A549 (cell line): Measurements from ENCODE around the gene NGRN. TPM values are rescaled to one million over a fixed set of nuclear protein-coding genes. Genes with fewer than 3 reads are reported as not detected.

Source experiments
- ATAC-seq, 2 experiments: fragments of 200-7000 bp in 1 of 2; fragments of >200 bp in 1 of 2; cut with Nextera tagmentation in 1 of 2; cut with Tn5 transposase in 1 of 2; 3 replicates each; pipeline versions ENCODE4 v1.8.0 to v1.9.1; 2018 to 2020; ENCODE audit warnings: mild to moderate bottlenecking in 1 of 2, moderate library complexity in 1 of 2
- CTCF ChIA-PET: fragments of 300-600 bp; sonication (Branson Sonifier 250); formaldehyde crosslinking; extraction: SDS; loops from one replicate; lab custom pipeline; 2021; ENCODE audit warnings: antibody characterized with exemption, inconsistent platforms; lab: Yijun Ruan, JAX
- POLR2A ChIA-PET: fragments of 350-600 bp; formaldehyde crosslinking; extraction: SDS; loops from one replicate; lab custom pipeline; 2021; ENCODE audit warnings: antibody characterized with exemption, inconsistent platforms; lab: Yijun Ruan, JAX
- DNase-seq, 2 experiments: peaks; one replicate each; pipeline versions ENCODE4 v3.0.0 to v3.0.0-alpha.2; 2011 to 2016; ENCODE audit warnings: low read depth in 1 of 2, low spot score in 1 of 2
- FAIRE-seq: peaks from 2 replicates; lab custom pipeline; 2011; peaks lifted over from hg19 to GRCh38; lab: Jason Lieb, UNC
- H3K27ac ChIP-seq, 2 experiments: fragments of >200 bp; sonication (Bioruptor Twin); formaldehyde crosslinking; 3 replicates each; pipeline ENCODE4 v1.5.1; 2016 to 2017
- H3K4me1 ChIP-seq: fragments of >200 bp; sonication (Bioruptor Twin); formaldehyde crosslinking; 3 replicates; pipeline ENCODE4 v1.6.1; 2016
- H3K4me2 ChIP-seq: fragments of >200 bp; sonication (Bioruptor Twin); formaldehyde crosslinking; 3 replicates; pipeline ENCODE4 v1.6.1; 2016
- H3K4me3 ChIP-seq: fragments of >200 bp; sonication (Bioruptor Twin); formaldehyde crosslinking; 3 replicates; pipeline ENCODE4 v1.5.1; 2016
- H3K9me3 ChIP-seq: fragments of >200 bp; sonication (Bioruptor Twin); formaldehyde crosslinking; 3 replicates; pipeline ENCODE4 v1.6.1; 2016
- ATOH8 ChIP-seq: fragments of 250-450 bp; sonication (Bioruptor Pico); IDR thresholded peaks from 2 replicates; pipeline ENCODE4 v1.5.0; 2020; ENCODE audit warnings: low read depth, mild to moderate bottlenecking, moderate library complexity
- BHLHE40 ChIP-seq: IDR thresholded peaks from 2 replicates; pipeline ENCODE4 v1.6.1; 2012; ENCODE audit warnings: low read depth, low read length, inconsistent platforms
- CBX2 ChIP-seq: fragments of 200-600 bp; sonication (generic); IDR thresholded peaks from 2 replicates; pipeline ENCODE4 v1.6.1; 2016; ENCODE audit warnings: low read depth, mild to moderate bottlenecking, borderline replicate concordance
- CBX8 ChIP-seq: fragments of 200-600 bp; sonication (generic); IDR thresholded peaks from 2 replicates; pipeline ENCODE4 v1.6.1; 2016
- CEBPB ChIP-seq, 2 experiments: fragments of >200 bp in 1 of 2; sonication (Bioruptor Twin) in 1 of 2; formaldehyde crosslinking in 1 of 2; IDR thresholded peaks; 2 replicates each; pipeline ENCODE4 v1.6.1; 2012 to 2016
- CTCF ChIP-seq: fragments of >200 bp; sonication (Bioruptor Twin); formaldehyde crosslinking; IDR thresholded peaks from 3 replicates; pipeline ENCODE4 v1.5.1; 2016
- E2F6 ChIP-seq: IDR thresholded peaks from 2 replicates; pipeline ENCODE4 v1.6.1; 2012; ENCODE audit warnings: low read depth, borderline replicate concordance
- EHF ChIP-seq: fragments of 250-450 bp; sonication (Bioruptor Pico); IDR thresholded peaks from 2 replicates; pipeline ENCODE4 v1.5.0; 2020; ENCODE audit warnings: mild to moderate bottlenecking
- EP300 ChIP-seq, 2 experiments: fragments of >200 bp; sonication (Bioruptor Twin); formaldehyde crosslinking; IDR thresholded peaks; 2 replicates in 1 of 2; 3 replicates in 1 of 2; pipeline ENCODE4 v1.6.1; 2016 to 2017
- ESRRA ChIP-seq: fragments of 150-350 bp; IDR thresholded peaks from 2 replicates; pipeline ENCODE4 v1.6.1; 2014; ENCODE audit warnings: mild to moderate bottlenecking, low read length, borderline replicate concordance
- FOSB ChIP-seq: fragments of 250-450 bp; sonication (Bioruptor Pico); IDR thresholded peaks from 2 replicates; pipeline ENCODE4 v1.5.0; 2020; ENCODE audit warnings: mild to moderate bottlenecking, moderate library complexity
- HEYL ChIP-seq: fragments of 250-450 bp; sonication (Bioruptor Pico); IDR thresholded peaks from 2 replicates; pipeline ENCODE4 v1.8.0; 2021; ENCODE audit warnings: mild to moderate bottlenecking, moderate library complexity
- HOXA7 ChIP-seq: fragments of 250-450 bp; sonication (Bioruptor Pico); IDR thresholded peaks from 2 replicates; pipeline ENCODE4 v1.5.0; 2020; ENCODE audit warnings: mild to moderate bottlenecking, moderate library complexity
- MAFK ChIP-seq: fragments of 450-650 bp; IDR thresholded peaks from 2 replicates; pipeline ENCODE4 v1.6.1; 2014; ENCODE audit not compliant: partially characterized antibody
- MAX ChIP-seq: IDR thresholded peaks from 2 replicates; pipeline ENCODE4 v1.6.1; 2012
- MAZ ChIP-seq: fragments of 150-350 bp; IDR thresholded peaks from 2 replicates; pipeline ENCODE4 v1.6.1; 2014; ENCODE audit warnings: antibody characterized with exemption, low read depth, low read length, borderline replicate concordance
- NPAS2 ChIP-seq: fragments of 250-450 bp; sonication (Bioruptor Pico); IDR thresholded peaks from 2 replicates; pipeline ENCODE4 v1.8.0; 2022; ENCODE audit warnings: mild to moderate bottlenecking, moderate library complexity, borderline replicate concordance
- PBX3 ChIP-seq: IDR thresholded peaks from 2 replicates; pipeline ENCODE4 v1.6.1; 2012
- PHF8 ChIP-seq: fragments of 200-600 bp; sonication (generic); IDR thresholded peaks from 2 replicates; pipeline ENCODE4 v1.6.1; 2016; ENCODE audit warnings: low read depth, mild to moderate bottlenecking, antibody characterized with exemption, moderate library complexity, borderline replicate concordance
- RAD21 ChIP-seq, 2 experiments: fragments of >200 bp in 1 of 2; sonication (Bioruptor Twin) in 1 of 2; formaldehyde crosslinking in 1 of 2; IDR thresholded peaks in 1 of 2; conservative IDR thresholded peaks in 1 of 2; 2 replicates in 1 of 2; 3 replicates in 1 of 2; pipeline ENCODE4 v1.6.1; 2012 to 2018; ENCODE audit warnings: inconsistent platforms in 1 of 2
- RCOR1 ChIP-seq: fragments of 150-350 bp; IDR thresholded peaks from 2 replicates; pipeline ENCODE4 v1.6.1; 2014; ENCODE audit warnings: antibody characterized with exemption, low read length, low read depth
- RNF2 ChIP-seq: fragments of 200-600 bp; sonication (generic); IDR thresholded peaks from 2 replicates; pipeline ENCODE4 v1.6.1; 2016; ENCODE audit warnings: low read depth, mild to moderate bottlenecking, antibody characterized with exemption, moderate library complexity, borderline replicate concordance
- TP53 ChIP-seq: fragments of 250-450 bp; sonication (Bioruptor Pico); IDR thresholded peaks from 2 replicates; pipeline ENCODE4 v1.5.0; 2021; ENCODE audit warnings: mild to moderate bottlenecking, moderate library complexity
- ZC3H11A ChIP-seq: fragments of 450-650 bp; IDR thresholded peaks from 2 replicates; pipeline ENCODE4 v1.6.1; 2014; ENCODE audit warnings: antibody characterized with exemption, mild to moderate bottlenecking
- ZFP36 ChIP-seq: fragments of 450-650 bp; IDR thresholded peaks from 2 replicates; pipeline ENCODE4 v1.6.1; 2014; ENCODE audit warnings: borderline replicate concordance; ENCODE audit not compliant: partially characterized antibody
- ZSCAN20 ChIP-seq: fragments of 250-450 bp; sonication (Bioruptor Pico); IDR thresholded peaks from 2 replicates; pipeline ENCODE4 v1.8.0; 2022; ENCODE audit warnings: mild to moderate bottlenecking, moderate library complexity
- WGBS: methylation state at CpG from one replicate; pipeline ENCODE4 v1.1.6; 2017; ENCODE audit errors: missing lambda C conversion rate; 5-methylcytosine and 5-hydroxymethylcytosine counted together
- polyA plus RNA-seq, 4 experiments: library from polyadenylated mRNA; depleted of rRNA in 3 of 4; stranded (reverse); fragments of >200 nt; fragmentation: RNase III in 1 of 4; extraction: RNeasy Plus Mini Kit Qiagen cat#74134 plus additional on column Dnase treatment in 1 of 4; gene quantifications; 2 replicates in 3 of 4; 3 replicates in 1 of 4; pipeline ENCODE4 v1.2.3, GENCODE V29; 2011 to 2017
- TF ChIP-seq, protein P1 (sequence below): fragments of >200 bp; sonication (Bioruptor Twin); formaldehyde crosslinking; IDR thresholded peaks from 2 replicates; pipeline ENCODE4 v1.6.1; 2016
- TF ChIP-seq, protein P2 (sequence below): fragments of 450-650 bp; IDR thresholded peaks from 2 replicates; pipeline ENCODE4 v1.6.1; 2014; ENCODE audit warnings: antibody characterized with exemption
- TF ChIP-seq, protein P3 (sequence below): fragments of 200-600 bp; sonication (generic); IDR thresholded peaks from 2 replicates; pipeline ENCODE4 v1.6.1; 2016; ENCODE audit warnings: antibody characterized with exemption, mild to moderate bottlenecking, moderate library complexity

Gene NGRN
- polyA plus RNA-seq, 2 of the 4 experiments (the other 2 are of a cell fraction): 83.2 to 159 TPM

GRCh38 chr15:90249203-90249863, 16.1 kb upstream of the NGRN start, which contains the start of gene TTLL13 (continued):
- TF ChIP-seq ATOH8 (CRISPR knock-in tag) (no peak), TP53 (no peak), HOXA7 (CRISPR knock-in tag) (no peak), FOSB (CRISPR knock-in tag) (no peak), CEBPB (IDR thresholded peaks at IDR 0.05) (no peak), ZSCAN20 (no peak), PHF8 (peak; percentile 25; the same call in 1 of the 2 replicates), ZC3H11A (no peak), CTCF (no peak), MAZ (no peak), EP300 (IDR thresholded peaks at IDR 0.05) (no peak), HEYL (CRISPR knock-in tag) (no peak), MAX (peak; percentile 91), MAFK (no peak), CBX2 (no peak), EHF (no peak), RAD21 (conservative IDR thresholded peaks at IDR 0.05 in 1 of 2, IDR thresholded peaks at IDR 0.05 in 1 of 2) (no peak), NPAS2 (CRISPR knock-in tag) (no peak), ZFP36 (no peak), E2F6 (peak; percentile 92)
- TF ChIP-seq, protein P1, sequence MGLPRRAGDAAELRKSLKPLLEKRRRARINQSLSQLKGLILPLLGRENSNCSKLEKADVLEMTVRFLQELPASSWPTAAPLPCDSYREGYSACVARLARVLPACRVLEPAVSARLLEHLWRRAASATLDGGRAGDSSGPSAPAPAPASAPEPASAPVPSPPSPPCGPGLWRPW: no peak
- TF ChIP-seq, protein P2, sequence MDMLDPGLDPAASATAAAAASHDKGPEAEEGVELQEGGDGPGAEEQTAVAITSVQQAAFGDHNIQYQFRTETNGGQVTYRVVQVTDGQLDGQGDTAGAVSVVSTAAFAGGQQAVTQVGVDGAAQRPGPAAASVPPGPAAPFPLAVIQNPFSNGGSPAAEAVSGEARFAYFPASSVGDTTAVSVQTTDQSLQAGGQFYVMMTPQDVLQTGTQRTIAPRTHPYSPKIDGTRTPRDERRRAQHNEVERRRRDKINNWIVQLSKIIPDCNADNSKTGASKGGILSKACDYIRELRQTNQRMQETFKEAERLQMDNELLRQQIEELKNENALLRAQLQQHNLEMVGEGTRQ: no peak

- Histone ChIP-seq H3K27ac (no peak overlapping the region), H3K4me2 (no peak overlapping the region), H3K4me3 (no peak overlapping the region), H3K9me3 (no peaks in the 10 kb centered on the region), H3K4me1 (0 out of 3 replicates have a peak, but pooled peaks cover 5% of the 10 kb centered on the region)
- POLR2A ChIA-PET: interaction anchor here (1.4 kb wide), 1 partner anchor 8 kb away, joined by 3 read pairs; the partner anchor contains the start of gene NGRN
- ATAC-seq: no peak
- 84% methylated on average over 7 of the region's 7 CpGs for WGBS
- CTCF ChIA-PET: interaction anchor here (0.6 to 2.3 kb wide), 2 partner anchors 29 to 36 kb away, joined by 3 to 7 read pairs; no protein-coding TSS in a partner anchor
- no peak for DNase-seq
- no peak for FAIRE-seq
- TF ChIP-seq RCOR1: no peak
- no peak for TF ChIP-seq ESRRA
- TF ChIP-seq RNF2: no peak
- TF ChIP-seq CBX8: no peak
- TF ChIP-seq, protein P3, sequence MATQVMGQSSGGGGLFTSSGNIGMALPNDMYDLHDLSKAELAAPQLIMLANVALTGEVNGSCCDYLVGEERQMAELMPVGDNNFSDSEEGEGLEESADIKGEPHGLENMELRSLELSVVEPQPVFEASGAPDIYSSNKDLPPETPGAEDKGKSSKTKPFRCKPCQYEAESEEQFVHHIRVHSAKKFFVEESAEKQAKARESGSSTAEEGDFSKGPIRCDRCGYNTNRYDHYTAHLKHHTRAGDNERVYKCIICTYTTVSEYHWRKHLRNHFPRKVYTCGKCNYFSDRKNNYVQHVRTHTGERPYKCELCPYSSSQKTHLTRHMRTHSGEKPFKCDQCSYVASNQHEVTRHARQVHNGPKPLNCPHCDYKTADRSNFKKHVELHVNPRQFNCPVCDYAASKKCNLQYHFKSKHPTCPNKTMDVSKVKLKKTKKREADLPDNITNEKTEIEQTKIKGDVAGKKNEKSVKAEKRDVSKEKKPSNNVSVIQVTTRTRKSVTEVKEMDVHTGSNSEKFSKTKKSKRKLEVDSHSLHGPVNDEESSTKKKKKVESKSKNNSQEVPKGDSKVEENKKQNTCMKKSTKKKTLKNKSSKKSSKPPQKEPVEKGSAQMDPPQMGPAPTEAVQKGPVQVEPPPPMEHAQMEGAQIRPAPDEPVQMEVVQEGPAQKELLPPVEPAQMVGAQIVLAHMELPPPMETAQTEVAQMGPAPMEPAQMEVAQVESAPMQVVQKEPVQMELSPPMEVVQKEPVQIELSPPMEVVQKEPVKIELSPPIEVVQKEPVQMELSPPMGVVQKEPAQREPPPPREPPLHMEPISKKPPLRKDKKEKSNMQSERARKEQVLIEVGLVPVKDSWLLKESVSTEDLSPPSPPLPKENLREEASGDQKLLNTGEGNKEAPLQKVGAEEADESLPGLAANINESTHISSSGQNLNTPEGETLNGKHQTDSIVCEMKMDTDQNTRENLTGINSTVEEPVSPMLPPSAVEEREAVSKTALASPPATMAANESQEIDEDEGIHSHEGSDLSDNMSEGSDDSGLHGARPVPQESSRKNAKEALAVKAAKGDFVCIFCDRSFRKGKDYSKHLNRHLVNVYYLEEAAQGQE: no peak
- TF ChIP-seq PBX3: no peak
- TF ChIP-seq BHLHE40: no peak
Observed at GRCh38 chr15:90257776-90258175, 7.7 kb upstream of the NGRN start.
